T-helper 1 cell (primary cell): ENCODE measurements around the gene SCAMP1.

ENCODE experiments used
- DNase-seq, 5 donors: peaks; one replicate each; pipeline ENCODE4 v3.0.0-alpha.2; 2012 to 2020

The SCAMP1 gene

DNA sequence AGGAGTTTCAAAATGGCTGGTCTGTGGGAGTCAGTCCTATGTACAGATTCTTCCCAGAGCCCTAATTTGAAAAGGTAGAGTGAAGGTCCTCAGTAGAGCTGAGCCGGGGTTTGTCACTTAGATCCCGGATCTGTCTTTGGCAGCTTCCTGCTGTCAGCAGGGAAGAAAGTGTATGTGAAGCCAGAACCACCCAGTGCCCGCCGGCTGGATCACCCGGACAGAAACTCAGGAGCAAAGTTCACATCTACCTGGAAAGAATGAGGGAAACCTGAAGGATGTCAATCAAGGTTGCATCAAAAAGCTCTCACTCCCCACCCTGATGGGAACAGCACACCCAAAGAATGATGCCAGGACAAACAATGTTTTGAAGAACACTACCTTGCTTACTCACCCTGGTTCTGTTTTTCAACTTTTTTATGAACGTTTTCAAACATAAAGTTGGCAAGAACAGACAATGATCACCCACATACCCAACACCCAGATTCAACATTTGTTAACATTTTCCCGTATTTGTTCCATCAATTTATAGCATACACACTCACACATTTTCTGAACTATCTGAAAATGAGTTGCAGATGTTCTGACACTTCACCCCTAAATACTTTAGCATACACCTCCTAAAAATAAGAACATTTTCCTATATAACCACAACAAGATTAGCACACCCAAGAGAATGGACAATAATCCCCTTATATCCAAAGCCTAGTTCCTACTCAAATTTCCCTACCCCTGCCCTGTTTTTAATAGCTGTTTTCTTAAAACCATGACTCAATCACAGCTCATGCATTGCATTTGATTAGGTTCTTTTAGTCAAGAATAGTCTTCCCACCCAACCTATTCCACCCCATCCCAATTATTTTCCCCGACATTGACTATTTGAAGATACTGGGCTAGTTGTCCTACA lies 154.3 kb downstream of the SCAMP1 start:
- no peak for DNase-seq

GRCh38 chr5:78515670-78516069 lies 155.3 kb downstream of the SCAMP1 start:
- no peak for DNase-seq

DNA sequence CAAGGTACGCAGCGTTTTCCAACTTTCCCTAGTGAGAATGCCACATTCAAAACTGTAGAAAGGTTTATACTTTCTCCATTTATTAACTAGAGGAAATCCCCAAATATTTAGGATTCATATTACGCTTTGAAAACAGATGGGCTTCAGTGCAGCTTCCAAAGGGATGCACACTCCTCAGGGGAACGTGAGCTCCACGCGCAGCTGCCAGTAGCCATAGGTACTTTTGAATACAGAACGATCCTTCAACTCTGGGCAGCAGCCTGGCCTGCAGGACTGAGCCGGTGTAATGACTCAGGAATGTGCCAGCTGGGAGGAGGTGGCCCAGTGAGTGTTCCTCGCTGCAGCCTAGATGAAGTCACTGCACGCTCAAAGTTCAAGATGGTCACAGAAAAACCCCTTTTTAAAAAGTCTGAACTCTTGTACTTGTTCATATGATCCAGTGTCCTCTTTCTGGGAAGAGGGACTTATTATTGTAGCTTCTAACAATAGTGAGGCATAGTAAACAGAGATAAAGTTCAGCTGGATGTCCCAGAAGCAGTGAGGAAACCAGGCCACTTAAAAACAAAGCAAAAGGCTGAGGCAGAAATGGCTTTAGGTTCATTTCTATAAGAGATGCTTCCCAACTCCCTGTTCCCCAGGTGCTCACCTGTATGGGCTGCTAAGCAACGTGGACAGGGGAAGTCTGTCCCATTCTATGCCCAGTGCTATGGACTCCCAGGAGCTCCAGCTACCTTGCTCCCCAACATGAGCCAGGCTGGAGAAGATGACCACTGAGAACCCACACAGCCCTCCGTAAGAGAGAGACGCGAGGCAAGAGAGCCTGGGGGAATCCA lies 158.2 kb downstream of the SCAMP1 start:
- no peak for DNase-seq

DNA sequence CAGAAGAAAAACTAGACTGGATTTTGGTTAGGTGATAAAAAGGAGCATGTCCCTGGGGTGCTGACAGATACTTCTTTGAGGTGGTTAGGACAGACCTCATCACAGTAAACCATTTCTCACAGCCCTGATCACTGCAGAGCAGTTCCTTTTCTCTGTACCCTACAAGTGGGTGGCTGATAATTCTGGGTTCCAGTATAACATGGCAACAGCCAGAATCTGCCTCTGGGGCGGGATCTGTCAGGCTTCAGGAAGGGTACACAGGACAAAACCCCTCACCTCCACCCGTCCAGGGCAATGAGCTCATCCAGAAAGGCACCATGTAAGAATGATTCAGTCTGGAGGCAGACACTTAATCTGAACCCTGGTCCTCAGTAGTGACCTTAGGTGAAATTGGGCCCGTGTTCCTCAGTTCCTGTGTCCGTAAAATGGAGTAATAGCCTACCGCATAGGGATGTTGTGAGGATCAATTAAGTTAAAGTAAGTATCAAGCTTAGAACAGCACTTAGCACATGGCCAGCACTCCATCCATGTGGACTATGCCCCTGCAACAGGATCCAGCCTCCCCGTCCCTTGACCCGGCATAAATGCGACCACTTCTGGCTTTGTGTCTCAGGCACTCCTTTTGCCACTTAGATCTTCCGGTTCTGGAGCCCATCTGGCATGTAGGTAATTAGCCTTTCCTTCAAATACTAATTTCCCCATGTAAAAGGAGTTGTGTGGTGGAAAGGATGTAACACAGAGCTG lies 159.0 kb downstream of the SCAMP1 start:
- no peak for DNase-seq

GRCh38 chr5:78521455-78521854 lies 161.0 kb downstream of the SCAMP1 start:
- DNase-seq = no peak

DNA sequence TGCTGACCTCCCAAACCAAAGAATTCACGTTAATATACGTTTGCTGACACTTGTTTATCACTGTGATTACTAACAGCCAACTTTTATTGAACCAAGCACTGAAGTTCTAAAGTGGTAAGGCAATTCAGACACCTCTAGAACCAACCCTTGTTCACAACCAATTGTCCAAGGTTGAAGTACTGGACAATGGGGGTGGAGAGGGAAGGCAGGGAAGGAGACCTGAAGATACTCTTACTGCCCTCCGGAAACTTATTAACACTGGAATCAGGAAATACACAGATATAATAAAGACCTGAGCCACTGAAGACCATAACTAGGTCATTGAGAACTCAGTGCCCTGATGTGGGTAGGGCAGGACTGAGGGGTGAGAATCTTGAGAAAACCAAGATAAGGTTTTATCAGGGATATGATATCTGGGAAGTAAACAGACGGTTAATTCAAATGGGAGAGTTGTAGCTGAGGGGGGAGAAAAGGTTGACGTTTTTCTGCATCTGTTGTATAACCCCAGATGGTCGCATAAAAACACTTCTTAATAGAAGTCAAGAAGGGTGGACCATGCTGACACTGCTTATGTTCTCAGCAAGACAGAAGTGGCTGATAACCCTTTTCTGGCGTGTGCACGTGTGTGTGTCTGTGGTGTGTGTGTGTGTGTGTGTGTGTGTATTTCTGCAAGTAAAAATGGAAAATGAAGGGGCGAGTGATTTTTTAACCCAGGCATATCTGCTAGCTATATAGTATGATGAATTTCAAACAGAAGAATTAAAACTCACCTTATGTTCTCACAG lies 162.3 kb downstream of the SCAMP1 start:
- DNase-seq = no peak

- DNase-seq = no peak
Measured at GRCh38 chr5:78523314-78524193, 163.1 kb downstream of the SCAMP1 start.

DNA sequence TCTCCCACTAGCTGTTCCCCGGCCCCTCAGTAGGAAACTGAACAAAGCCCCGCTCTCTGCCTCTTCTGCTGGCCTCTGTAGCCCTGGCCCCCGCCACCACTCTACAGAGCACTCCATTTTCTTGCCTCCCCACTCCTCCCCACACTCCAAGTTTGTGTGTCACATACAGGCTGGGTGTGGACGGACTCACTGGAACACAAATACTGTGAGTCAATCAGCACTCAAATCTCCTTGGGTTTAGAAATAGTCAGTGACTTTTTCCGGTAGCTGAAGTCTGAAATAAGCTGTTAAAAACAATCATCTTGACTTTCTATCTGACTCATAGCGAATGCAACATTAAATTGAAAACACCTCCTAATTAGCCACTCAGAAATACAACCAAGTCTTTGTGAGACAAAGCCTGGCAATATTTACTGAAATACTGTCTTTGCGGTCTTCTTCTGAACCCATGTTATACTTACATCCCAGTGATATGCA lies 165.7 kb downstream of the SCAMP1 start:
- DNase-seq = peak in 1 of 5 donors; percentile 46

DNA sequence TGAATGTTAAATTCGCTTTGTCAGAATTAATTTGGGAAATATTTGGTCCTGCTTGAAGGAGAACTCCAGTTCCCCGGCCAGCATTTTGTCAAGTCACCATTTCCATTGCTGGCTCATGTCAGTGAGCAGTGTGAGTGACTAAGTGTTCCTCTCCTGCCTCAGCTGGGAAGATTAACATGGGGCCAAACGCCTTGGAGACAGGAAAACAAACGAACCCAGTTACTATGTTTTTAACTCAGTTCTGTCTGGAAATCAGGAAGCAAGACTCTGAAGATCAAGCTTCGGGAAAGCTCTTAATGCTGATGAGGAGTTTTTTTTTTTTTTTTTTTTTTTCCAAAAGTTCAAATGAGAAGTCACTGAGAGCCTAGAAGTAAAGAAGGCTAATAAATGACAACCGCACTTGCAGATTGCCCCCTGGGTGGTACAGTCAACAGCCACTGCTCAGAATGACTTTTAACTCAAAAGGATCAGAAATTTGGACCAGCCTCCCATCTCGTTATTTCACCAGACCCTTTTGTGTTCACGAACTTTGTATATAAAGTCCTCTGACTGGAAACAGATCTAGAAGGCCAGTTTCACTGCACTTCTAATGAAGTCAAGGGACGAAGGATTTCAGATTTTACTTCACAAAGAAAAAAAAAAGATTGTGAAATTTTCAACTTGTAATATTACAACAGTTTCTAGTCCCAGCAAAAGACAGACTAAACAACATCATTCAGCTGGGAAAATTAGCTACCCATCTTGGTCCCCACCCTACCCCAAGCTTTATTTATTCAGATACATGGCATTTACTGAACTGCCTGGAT lies 166.8 kb downstream of the SCAMP1 start:
- no peak for DNase-seq

DNA sequence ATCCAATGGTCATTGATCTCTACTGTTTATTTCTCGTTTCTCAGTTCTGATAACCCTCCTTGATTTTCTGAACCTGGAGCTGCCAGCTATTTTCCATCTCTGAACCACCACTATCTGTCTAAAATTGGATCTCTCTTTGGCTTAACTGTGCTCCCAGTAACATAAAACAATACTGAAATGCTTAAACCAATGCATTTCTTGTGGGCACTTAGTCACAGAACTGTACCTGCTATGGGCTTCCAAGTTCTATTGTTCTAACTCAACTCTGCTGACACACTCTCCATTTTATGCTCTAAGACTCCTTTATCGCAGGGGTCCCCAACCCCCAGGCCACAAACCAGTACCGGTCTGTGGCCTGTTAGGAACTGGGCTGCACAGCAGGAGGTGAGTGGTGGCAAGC lies 167.5 kb downstream of the SCAMP1 start:
- DNase-seq = no peak
